Mesodermal cell (in vitro differentiated cells): Measurements from ENCODE around the gene MPP3.

Experiments
- H3K27ac ChIP-seq: 2 replicates; pipeline ENCODE4 v1.7.0; 2013; ENCODE audit warnings: mild to moderate bottlenecking, low read depth, low read length, moderate library complexity; ENCODE audit not compliant: severe bottlenecking
- H3K36me3 ChIP-seq: 2 replicates; pipeline ENCODE4 v1.7.1; 2013; ENCODE audit warnings: mild to moderate bottlenecking, low read length, moderate library complexity; ENCODE audit not compliant: control insufficient read depth, insufficient read depth
- H3K4me1 ChIP-seq: one replicate; pipeline ENCODE4 v1.7.1; 2013; ENCODE audit warnings: mild to moderate bottlenecking, low read length; ENCODE audit not compliant: insufficient read depth, control insufficient read depth, poor library complexity, severe bottlenecking
- H3K4me3 ChIP-seq: 2 replicates; pipeline ENCODE4 v1.7.0; 2013; ENCODE audit warnings: low read length, control low read depth, mild to moderate bottlenecking; ENCODE audit not compliant: insufficient read depth, poor library complexity, severe bottlenecking; ENCODE audit errors: extremely low read depth
- H3K9me3 ChIP-seq: 2 replicates; pipeline ENCODE4 v1.7.1; 2013; ENCODE audit warnings: mild to moderate bottlenecking, low read length, moderate library complexity; ENCODE audit not compliant: control insufficient read depth
- WGBS, 2 experiments: methylation state at CpG; one replicate each; pipeline ENCODE4 v1.1.5; 2013; ENCODE audit warnings: missing lambda C conversion rate in 2 of 2; ENCODE audit not compliant: insufficient coverage in 2 of 2; 5-methylcytosine and 5-hydroxymethylcytosine counted together

MPP3 gene

DNA sequence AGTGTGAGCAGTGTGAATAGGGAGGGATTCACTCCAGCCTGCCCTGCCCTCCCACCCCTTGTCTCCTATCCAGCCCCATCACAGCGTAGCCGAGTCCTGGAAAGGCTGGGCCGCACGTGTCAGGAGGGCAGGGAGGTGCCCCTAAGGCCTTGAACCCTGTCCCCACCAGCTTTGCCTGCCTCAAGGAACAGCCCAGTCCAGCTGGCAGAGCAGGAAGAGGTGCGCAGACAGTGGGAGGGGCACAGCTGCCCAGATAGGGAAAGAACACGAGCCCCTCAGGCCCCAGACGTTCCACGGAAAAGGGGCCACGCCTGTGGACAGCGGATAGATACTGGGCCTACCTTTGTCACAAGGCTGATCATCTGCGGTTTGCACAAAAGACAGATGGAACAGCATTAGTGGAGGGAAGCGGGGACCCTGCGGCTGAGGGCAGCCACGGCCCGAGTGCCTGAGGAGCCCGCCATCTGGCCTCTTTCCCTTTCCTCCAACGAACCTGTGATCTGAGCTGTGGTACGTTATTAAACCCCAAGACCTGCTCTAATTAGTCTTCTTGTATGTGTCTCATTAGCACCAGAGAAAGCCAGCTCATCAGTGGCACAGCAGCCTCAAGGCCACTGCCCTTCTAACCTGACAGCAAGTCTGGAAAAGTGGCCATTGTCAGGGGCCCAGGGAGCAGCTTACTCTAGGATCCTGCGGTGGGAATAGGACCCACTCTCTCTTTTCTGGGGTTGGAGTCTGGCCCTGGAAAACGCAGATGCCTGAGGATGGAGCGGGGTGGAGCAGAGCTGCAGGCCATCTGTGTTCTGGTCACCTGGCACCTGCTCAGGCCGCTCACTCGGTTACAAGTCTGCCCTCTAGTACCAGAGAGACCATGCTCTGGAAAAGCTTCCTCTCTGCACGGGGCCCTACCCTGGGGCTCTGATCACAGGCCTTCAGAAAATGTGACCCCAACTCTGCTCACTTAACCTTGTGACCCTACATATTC, 16.3 kb downstream of the MPP3 start:
- Histone ChIP-seq H3K9me3 (no peaks in the 10 kb centered on the region), H3K4me3 (no peak overlapping the region), H3K36me3 (peaks cover 17% of the 10 kb centered on the region), H3K4me1 (peaks cover 14% of the 10 kb centered on the region), H3K27ac (no peak overlapping the region)
- 95 to 96% methylated on average over 16 to 21 of the region's 24 CpGs for WGBS, 2 experiments

DNA sequence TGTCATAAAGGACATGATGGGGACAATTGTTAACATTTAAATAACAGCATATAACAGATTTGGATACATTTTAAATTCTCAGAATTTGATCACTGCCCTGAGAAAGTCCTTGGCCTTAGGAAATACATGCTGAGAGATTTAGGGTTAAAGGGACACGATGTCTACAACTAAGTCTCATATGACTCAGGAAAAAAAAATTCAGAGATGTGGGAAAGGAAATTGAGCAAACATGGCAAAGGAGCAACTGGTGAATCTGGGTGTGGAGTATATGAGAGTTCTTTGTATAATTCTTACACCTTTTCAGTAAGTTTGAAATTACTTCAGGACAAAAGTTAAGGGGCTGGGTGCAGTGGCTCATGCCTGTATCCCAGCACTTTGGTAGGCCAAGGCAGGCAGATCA, 18.2 kb downstream of the MPP3 start:
- WGBS, 2 experiments = 60 to 77% methylated on average over 1 of the region's 1 CpG
- peaks cover 17% of the 10 kb centered on the region for H3K36me3 ChIP-seq

DNA sequence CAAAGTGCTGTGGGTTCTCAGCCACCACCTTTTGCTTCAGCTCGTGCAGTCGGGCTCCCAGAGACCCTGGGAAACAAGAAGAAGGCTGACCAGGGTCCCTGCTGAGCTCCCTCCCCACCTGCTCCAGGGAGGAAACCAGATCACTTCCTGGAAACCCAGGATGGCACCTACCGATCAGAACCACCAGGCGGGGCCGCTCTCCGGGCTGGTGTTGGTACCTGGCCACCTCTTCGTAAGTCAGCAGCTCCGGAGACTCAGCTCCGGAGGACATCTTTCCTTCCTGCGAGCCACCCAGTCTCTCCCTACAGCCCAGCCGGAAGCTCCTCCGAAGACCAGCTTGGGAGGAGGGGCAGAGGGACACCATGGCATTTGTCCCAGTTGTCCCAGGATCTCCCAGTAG, 18.9 kb downstream of the MPP3 start:
- 83 to 88% methylated on average over 10 to 12 of the region's 12 CpGs for WGBS, 2 experiments
- peaks cover 12% of the 10 kb centered on the region for H3K36me3 ChIP-seq
- H3K9me3 ChIP-seq = no peaks in the 10 kb centered on the region
- no peak overlapping the region for H3K27ac ChIP-seq
- H3K4me1 ChIP-seq = peaks cover 14% of the 10 kb centered on the region
- no peak overlapping the region for H3K4me3 ChIP-seq

More for the DNA sequence above, 18.2 kb downstream of the MPP3 start:
- Histone ChIP-seq H3K4me3 (no peak overlapping the region), H3K27ac (no peak overlapping the region), H3K9me3 (no peaks in the 10 kb centered on the region), H3K4me1 (peaks cover 14% of the 10 kb centered on the region)

DNA sequence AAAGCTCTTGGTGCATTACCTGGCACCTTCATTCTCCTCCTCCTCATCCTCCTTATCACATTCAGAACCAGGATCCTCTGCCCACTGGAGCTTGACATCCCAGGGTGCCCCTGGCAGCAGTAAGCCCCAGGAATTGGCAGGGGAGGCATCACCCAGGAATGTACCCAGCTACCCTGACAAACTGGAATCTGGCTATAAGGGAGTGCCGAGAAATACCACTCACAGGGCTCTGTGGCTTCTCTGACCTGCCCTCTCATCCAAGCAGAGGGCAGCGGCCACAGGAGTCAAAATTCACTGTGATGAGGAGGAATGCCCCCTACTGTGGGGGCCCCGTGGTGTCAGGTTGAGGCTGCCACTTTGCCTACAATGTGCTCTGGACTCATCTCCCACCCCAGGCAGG, 19.6 kb downstream of the MPP3 start:
- Histone ChIP-seq H3K36me3 (peaks cover 16% of the 10 kb centered on the region), H3K4me3 (no peak overlapping the region), H3K4me1 (peaks cover 14% of the 10 kb centered on the region), H3K9me3 (no peaks in the 10 kb centered on the region), H3K27ac (no peak overlapping the region)
- WGBS, 2 experiments = 60 to 63% methylated on average over 1 to 2 of the region's 3 CpGs

- WGBS, 2 experiments = 97 to 99% methylated on average over 6 to 9 of the region's 10 CpGs
- Histone ChIP-seq H3K36me3 (peaks cover 17% of the 10 kb centered on the region), H3K4me3 (no peak overlapping the region), H3K9me3 (no peaks in the 10 kb centered on the region), H3K4me1 (peaks cover 18% of the 10 kb centered on the region), H3K27ac (no peak overlapping the region)
Measured at GRCh38 chr17:43812396-43813265, 20.3 kb downstream of the MPP3 start.

GRCh38 chr17:43810823-43811222, 22.1 kb downstream of the MPP3 start:
- H3K4me3 ChIP-seq = no peak overlapping the region
- peaks cover 14% of the 10 kb centered on the region for H3K36me3 ChIP-seq
- no peak overlapping the region for H3K27ac ChIP-seq
- H3K4me1 ChIP-seq = peaks cover 18% of the 10 kb centered on the region
- no peaks in the 10 kb centered on the region for H3K9me3 ChIP-seq
- WGBS, 2 experiments = 74 to 100% methylated on average over 1 to 4 of the region's 5 CpGs

DNA sequence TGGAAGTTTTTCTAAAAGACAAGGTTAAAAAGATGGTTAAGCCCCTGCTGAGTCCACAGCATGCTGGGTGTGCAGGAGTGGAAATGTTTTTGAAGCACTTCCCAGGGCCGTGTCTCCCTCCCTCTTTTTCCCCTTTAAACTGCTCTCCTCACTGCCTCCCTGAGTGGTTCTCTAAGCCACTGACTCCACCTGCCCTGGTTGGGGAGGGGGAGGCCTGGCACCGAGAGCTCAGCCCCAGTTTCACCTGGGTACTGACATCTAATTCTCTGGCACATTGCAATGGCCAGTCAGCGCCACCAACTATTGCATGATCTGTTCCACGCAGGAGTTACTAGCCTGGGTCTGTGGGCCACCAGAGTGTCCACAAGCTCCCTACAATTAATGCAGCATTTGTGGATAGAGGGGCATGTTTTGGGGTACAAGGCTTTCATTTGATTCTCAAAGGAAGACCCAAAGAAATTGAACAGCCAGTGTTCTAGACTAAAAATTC, 22.7 kb downstream of the MPP3 start:
- Histone ChIP-seq H3K36me3 (peaks cover 14% of the 10 kb centered on the region), H3K27ac (no peak overlapping the region), H3K4me3 (no peak overlapping the region), H3K4me1 (peaks cover 17% of the 10 kb centered on the region), H3K9me3 (no peaks in the 10 kb centered on the region)
- 81 to 90% methylated on average over 3 to 4 of the region's 4 CpGs for WGBS, 2 experiments

DNA sequence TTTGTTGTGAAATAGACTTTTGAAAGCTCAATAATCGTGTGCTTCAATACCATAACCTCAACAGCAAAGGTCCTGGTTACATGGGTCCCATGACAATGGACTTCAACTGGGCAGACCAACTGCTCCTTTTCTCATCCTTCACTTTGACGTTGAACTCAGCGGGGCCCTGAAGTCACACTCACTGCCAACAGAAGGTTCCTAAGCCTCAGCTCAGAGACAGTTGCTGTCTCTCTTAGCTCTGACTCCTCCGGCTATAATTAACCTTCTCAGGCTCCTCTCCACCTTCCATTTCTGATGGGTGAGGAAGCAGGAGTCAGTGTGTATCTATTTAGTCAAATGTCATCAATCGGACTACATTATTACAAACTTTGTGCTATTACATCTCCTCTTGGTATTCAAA, 23.8 kb downstream of the MPP3 start:
- peaks cover 7% of the 10 kb centered on the region for H3K4me1 ChIP-seq
- no peaks in the 10 kb centered on the region for H3K9me3 ChIP-seq
- no peak overlapping the region for H3K4me3 ChIP-seq
- H3K27ac ChIP-seq = no peak overlapping the region
- 83% methylated on average over 3 of the region's 5 CpGs; no CpG with 5 or more reads in 1 of the 2 experiments for WGBS, 2 experiments
- H3K36me3 ChIP-seq = peaks cover 14% of the 10 kb centered on the region

GRCh38 chr17:43808076-43808475, 24.9 kb downstream of the MPP3 start:
- Histone ChIP-seq H3K4me3 (no peak overlapping the region), H3K36me3 (peaks cover 14% of the 10 kb centered on the region), H3K9me3 (no peaks in the 10 kb centered on the region), H3K4me1 (peaks cover 4% of the 10 kb centered on the region), H3K27ac (no peak overlapping the region)
- 100% methylated on average over 2 of the region's 4 CpGs for WGBS, 2 experiments

- Histone ChIP-seq H3K9me3 (no peaks in the 10 kb centered on the region), H3K36me3 (peaks cover 6% of the 10 kb centered on the region), H3K27ac (no peak overlapping the region), H3K4me3 (no peak overlapping the region), H3K4me1 (peaks cover 4% of the 10 kb centered on the region)
Measured at GRCh38 chr17:43805117-43805516, 27.8 kb downstream of the MPP3 start.
